A549 (cell line): ENCODE results near the gene METTL2B.
"Not testable (repeated sequence)": the region's sequence is repeated elsewhere in the genome, so short reads cannot be mapped to it uniquely, and the experiment has no call there.

Experiments
- BHLHE40 ChIP-seq: IDR thresholded peaks from 2 replicates; pipeline ENCODE4 v1.6.1; 2012; ENCODE audit warnings: low read depth, low read length, inconsistent platforms
- CEBPB ChIP-seq, 2 experiments: fragments of >200 bp in 1 of 2; sonication (Bioruptor Twin) in 1 of 2; formaldehyde crosslinking in 1 of 2; IDR thresholded peaks; 2 replicates each; pipeline ENCODE4 v1.6.1; 2012 to 2016
- E2F6 ChIP-seq: IDR thresholded peaks from 2 replicates; pipeline ENCODE4 v1.6.1; 2012; ENCODE audit warnings: low read depth, borderline replicate concordance
- EHF ChIP-seq: fragments of 250-450 bp; sonication (Bioruptor Pico); IDR thresholded peaks from 2 replicates; pipeline ENCODE4 v1.5.0; 2020; ENCODE audit warnings: mild to moderate bottlenecking
- KDM1A ChIP-seq: fragments of 200-600 bp; sonication (generic); IDR thresholded peaks from 2 replicates; pipeline ENCODE4 v1.6.1; 2016; ENCODE audit warnings: low read depth, mild to moderate bottlenecking
- KDM5A ChIP-seq: fragments of 200-600 bp; sonication (generic); IDR thresholded peaks from 2 replicates; pipeline ENCODE4 v1.6.1; 2016; ENCODE audit warnings: antibody characterized with exemption, mild to moderate bottlenecking
- MAX ChIP-seq: IDR thresholded peaks from 2 replicates; pipeline ENCODE4 v1.6.1; 2012
- MAZ ChIP-seq: fragments of 150-350 bp; IDR thresholded peaks from 2 replicates; pipeline ENCODE4 v1.6.1; 2014; ENCODE audit warnings: antibody characterized with exemption, low read depth, low read length, borderline replicate concordance
- POLR2A ChIP-seq: IDR thresholded peaks from 2 replicates; pipeline ENCODE4 v1.6.1; 2012; ENCODE audit warnings: mild to moderate bottlenecking, low read length
- RAD21 ChIP-seq, 2 experiments: fragments of >200 bp in 1 of 2; sonication (Bioruptor Twin) in 1 of 2; formaldehyde crosslinking in 1 of 2; IDR thresholded peaks in 1 of 2; conservative IDR thresholded peaks in 1 of 2; 2 replicates in 1 of 2; 3 replicates in 1 of 2; pipeline ENCODE4 v1.6.1; 2012 to 2018; ENCODE audit warnings: inconsistent platforms in 1 of 2
- RFX5 ChIP-seq: fragments of 450-650 bp; IDR thresholded peaks from 2 replicates; pipeline ENCODE4 v1.7.1; 2014; ENCODE audit warnings: antibody characterized with exemption, mild to moderate bottlenecking, moderate library complexity
- SMC3 ChIP-seq: fragments of >200 bp; sonication (Bioruptor Twin); formaldehyde crosslinking; IDR thresholded peaks from 3 replicates; pipeline ENCODE4 v1.6.1; 2018; ENCODE audit warnings: inconsistent platforms
- TF ChIP-seq, protein P1 (sequence below): fragments of >200 bp; sonication (Bioruptor Twin); formaldehyde crosslinking; IDR thresholded peaks from 3 replicates; pipeline ENCODE4 v1.5.1; 2016
- TF ChIP-seq, protein P2 (sequence below): fragments of 200-600 bp; sonication (generic); IDR thresholded peaks from 2 replicates; pipeline ENCODE4 v1.6.1; 2016; ENCODE audit warnings: antibody characterized with exemption, mild to moderate bottlenecking, moderate library complexity

GRCh38 chr7:128463933-128464332 lies 12.6 kb upstream of the METTL2B start:
- TF ChIP-seq, protein P1, sequence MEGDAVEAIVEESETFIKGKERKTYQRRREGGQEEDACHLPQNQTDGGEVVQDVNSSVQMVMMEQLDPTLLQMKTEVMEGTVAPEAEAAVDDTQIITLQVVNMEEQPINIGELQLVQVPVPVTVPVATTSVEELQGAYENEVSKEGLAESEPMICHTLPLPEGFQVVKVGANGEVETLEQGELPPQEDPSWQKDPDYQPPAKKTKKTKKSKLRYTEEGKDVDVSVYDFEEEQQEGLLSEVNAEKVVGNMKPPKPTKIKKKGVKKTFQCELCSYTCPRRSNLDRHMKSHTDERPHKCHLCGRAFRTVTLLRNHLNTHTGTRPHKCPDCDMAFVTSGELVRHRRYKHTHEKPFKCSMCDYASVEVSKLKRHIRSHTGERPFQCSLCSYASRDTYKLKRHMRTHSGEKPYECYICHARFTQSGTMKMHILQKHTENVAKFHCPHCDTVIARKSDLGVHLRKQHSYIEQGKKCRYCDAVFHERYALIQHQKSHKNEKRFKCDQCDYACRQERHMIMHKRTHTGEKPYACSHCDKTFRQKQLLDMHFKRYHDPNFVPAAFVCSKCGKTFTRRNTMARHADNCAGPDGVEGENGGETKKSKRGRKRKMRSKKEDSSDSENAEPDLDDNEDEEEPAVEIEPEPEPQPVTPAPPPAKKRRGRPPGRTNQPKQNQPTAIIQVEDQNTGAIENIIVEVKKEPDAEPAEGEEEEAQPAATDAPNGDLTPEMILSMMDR = not testable (repeated sequence)
- TF ChIP-seq E2F6; RAD21 (conservative IDR thresholded peaks at IDR 0.05 in 1 of 2, IDR thresholded peaks at IDR 0.05 in 1 of 2); MAZ; BHLHE40; POLR2A; CEBPB (IDR thresholded peaks at IDR 0.05); RFX5; KDM1A; SMC3; EHF; MAX; KDM5A: not testable (repeated sequence)
- TF ChIP-seq, protein P2, sequence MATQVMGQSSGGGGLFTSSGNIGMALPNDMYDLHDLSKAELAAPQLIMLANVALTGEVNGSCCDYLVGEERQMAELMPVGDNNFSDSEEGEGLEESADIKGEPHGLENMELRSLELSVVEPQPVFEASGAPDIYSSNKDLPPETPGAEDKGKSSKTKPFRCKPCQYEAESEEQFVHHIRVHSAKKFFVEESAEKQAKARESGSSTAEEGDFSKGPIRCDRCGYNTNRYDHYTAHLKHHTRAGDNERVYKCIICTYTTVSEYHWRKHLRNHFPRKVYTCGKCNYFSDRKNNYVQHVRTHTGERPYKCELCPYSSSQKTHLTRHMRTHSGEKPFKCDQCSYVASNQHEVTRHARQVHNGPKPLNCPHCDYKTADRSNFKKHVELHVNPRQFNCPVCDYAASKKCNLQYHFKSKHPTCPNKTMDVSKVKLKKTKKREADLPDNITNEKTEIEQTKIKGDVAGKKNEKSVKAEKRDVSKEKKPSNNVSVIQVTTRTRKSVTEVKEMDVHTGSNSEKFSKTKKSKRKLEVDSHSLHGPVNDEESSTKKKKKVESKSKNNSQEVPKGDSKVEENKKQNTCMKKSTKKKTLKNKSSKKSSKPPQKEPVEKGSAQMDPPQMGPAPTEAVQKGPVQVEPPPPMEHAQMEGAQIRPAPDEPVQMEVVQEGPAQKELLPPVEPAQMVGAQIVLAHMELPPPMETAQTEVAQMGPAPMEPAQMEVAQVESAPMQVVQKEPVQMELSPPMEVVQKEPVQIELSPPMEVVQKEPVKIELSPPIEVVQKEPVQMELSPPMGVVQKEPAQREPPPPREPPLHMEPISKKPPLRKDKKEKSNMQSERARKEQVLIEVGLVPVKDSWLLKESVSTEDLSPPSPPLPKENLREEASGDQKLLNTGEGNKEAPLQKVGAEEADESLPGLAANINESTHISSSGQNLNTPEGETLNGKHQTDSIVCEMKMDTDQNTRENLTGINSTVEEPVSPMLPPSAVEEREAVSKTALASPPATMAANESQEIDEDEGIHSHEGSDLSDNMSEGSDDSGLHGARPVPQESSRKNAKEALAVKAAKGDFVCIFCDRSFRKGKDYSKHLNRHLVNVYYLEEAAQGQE = not testable (repeated sequence)
